AG04450 (cell line): ENCODE results near the gene RCAN1. TPM values are rescaled to one million over a fixed set of nuclear protein-coding genes. Genes with fewer than 3 reads are reported as not detected.

Experiments
- CTCF ChIA-PET: fragments of 300-600, 350-600 bp; formaldehyde crosslinking; extraction: SDS; loops from one replicate; lab custom pipeline; 2022; ENCODE audit warnings: antibody characterized with exemption, inconsistent platforms; lab: Charles Lee
- POLR2A ChIA-PET: fragments of 350-600 bp; formaldehyde crosslinking; extraction: SDS; loops from one replicate; lab custom pipeline; 2021; ENCODE audit warnings: antibody characterized with exemption, inconsistent platforms; lab: Yijun Ruan, JAX
- DNase-seq: peaks from one replicate; pipeline ENCODE4 v3.0.0-alpha.2; 2011; ENCODE audit warnings: low read depth, low spot score
- H3K27ac ChIP-seq: one replicate; pipeline ENCODE4 v1.5.1; 2012; ENCODE audit warnings: low read depth, low read length, control low read depth
- H3K27me3 ChIP-seq: one replicate; pipeline ENCODE4 v1.6.0; 2012; ENCODE audit warnings: low read length; ENCODE audit not compliant: control insufficient read depth, insufficient read depth
- H3K4me3 ChIP-seq: 2 replicates; pipeline ENCODE4 v1.5.1; 2011; ENCODE audit warnings: mild to moderate bottlenecking, low read depth, low read length, control low read depth
- H3K9me3 ChIP-seq: 2 replicates; pipeline ENCODE4 v1.5.1; 2012; ENCODE audit warnings: low read length; ENCODE audit not compliant: control insufficient read depth, insufficient read depth
- polyA plus RNA-seq: library from polyadenylated mRNA; depleted of rRNA; stranded (reverse); fragments of >200 nt; gene quantifications from 2 replicates; pipeline ENCODE4 v1.2.3, GENCODE V29; 2011
- TF ChIP-seq, protein P1 (sequence below): IDR thresholded peaks from 2 replicates; pipeline ENCODE4 v1.5.1; 2011; ENCODE audit warnings: low read depth, low read length, control low read depth, inconsistent platforms

RCAN1 gene
- polyA plus RNA-seq, 1 experiment = 50.6 TPM

DNA sequence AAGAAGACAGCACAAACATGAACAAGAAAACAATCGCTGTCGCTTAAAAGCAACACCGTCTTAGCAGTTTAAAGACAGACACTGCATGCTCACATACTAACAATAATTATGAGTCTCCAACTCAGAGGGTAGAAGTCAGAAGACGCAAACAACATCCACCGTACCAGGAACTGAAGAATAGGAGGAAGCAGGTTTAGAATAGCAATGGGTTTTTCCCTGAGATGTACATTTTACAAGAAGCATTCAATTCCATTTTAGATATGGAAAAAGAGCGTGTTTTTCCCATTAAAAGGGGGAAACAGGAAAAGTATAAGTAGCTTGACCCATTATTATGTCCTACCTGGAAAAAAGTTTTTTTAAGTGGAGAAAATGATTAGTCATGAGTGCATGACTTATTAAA lies 68.4 kb downstream of the RCAN1 start:
- ChIA-PET POLR2A (interaction anchor here (0.7 kb wide), 1 partner anchor 29 kb away, joined by 5 read pairs; no protein-coding TSS in a partner anchor), CTCF (no interaction called here)
- no peaks in the 10 kb centered on the region for H3K9me3 ChIP-seq
- no peaks in the 10 kb centered on the region for H3K27me3 ChIP-seq
- DNase-seq = no peak
- no peak overlapping the region for H3K27ac ChIP-seq
- H3K4me3 ChIP-seq = no peak overlapping the region
- TF ChIP-seq, protein P1, sequence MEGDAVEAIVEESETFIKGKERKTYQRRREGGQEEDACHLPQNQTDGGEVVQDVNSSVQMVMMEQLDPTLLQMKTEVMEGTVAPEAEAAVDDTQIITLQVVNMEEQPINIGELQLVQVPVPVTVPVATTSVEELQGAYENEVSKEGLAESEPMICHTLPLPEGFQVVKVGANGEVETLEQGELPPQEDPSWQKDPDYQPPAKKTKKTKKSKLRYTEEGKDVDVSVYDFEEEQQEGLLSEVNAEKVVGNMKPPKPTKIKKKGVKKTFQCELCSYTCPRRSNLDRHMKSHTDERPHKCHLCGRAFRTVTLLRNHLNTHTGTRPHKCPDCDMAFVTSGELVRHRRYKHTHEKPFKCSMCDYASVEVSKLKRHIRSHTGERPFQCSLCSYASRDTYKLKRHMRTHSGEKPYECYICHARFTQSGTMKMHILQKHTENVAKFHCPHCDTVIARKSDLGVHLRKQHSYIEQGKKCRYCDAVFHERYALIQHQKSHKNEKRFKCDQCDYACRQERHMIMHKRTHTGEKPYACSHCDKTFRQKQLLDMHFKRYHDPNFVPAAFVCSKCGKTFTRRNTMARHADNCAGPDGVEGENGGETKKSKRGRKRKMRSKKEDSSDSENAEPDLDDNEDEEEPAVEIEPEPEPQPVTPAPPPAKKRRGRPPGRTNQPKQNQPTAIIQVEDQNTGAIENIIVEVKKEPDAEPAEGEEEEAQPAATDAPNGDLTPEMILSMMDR = no peak

DNA sequence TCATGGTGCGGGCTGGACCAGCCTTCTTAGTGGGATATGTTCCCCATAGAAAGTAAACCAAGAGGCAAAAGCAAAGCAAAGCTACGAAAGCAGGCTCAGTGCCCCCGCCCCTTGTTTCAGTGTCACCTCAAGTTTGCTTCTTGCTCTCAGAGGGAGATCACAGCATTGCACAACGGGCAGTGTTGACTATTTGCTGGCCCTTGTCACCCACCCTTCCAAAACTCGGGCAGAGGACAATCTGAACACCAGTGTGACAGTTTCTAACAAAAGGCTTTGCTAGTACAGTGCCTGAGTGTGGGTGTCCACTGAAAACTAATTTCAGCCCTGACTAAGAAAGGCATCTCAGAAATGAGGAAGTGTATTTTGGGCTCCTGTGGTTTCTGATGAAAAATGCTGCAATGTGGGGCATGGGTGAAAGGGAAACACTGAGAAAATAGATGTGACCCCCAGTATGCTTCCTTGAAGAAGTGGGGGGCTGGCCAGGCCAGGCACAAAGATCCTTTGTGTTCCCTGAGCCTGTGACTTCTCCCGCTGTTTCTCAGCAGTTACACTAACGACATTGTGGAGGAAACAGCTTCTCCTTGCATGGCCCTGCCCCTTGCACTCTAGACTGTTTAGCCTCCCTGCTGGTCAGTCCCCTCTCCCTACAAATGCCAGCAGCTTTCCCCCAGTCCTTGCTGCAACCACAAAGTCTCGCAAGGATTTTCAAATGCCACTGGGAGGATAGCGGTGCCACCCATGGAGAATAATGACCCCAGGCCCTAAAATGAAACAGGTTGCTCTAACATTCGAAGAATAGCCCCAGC lies 69.6 kb downstream of the RCAN1 start:
- Histone ChIP-seq H3K27me3 (no peaks in the 10 kb centered on the region), H3K9me3 (no peaks in the 10 kb centered on the region), H3K27ac (peak overlapping the region; percentile 97), H3K4me3 (peak overlapping the region; percentile 25; the same call in 1 of the 2 replicates)
- no peak for DNase-seq
- TF ChIP-seq, protein P1 = peak; percentile 16; the same call in 1 of the 2 replicates
- ChIA-PET POLR2A (interaction anchor here (3.4 kb wide), 1 partner anchor 19 kb away, joined by 19 read pairs; no protein-coding TSS in a partner anchor), CTCF (no interaction called here)

DNA sequence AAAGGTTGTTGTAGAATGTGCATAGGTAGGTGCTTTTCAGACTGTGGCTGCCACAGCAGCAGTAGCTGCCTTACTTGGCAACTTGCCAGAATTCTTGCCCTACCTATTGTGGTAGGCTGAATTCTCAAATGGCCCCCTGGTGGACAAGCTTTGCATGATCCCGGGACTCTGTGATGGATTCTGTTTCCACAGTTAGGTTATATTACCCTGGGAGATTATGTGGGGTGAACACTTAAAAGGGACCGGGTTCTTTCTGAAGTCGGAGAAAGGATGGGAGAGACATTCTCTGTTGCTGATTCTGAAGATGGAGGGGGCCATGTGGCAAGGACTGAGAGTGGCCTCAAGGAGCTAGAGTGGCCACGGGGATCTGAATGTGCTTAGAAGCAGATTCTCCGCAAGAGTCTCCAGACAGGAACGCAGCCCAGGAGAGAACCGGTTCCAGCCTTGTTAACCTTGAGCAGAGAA lies 70.8 kb downstream of the RCAN1 start:
- Histone ChIP-seq H3K27me3 (no peaks in the 10 kb centered on the region), H3K4me3 (no peak overlapping the region), H3K9me3 (no peaks in the 10 kb centered on the region), H3K27ac (no peak overlapping the region)
- TF ChIP-seq, protein P1 = peak; percentile 58
- POLR2A ChIA-PET = interaction anchor here (3.4 kb wide), 1 partner anchor 18 kb away, joined by 19 read pairs; no protein-coding TSS in a partner anchor
- DNase-seq = no peak
- CTCF ChIA-PET = interaction anchor here (0.5 to 1.6 kb wide), 5 partner anchors 10 to 539 kb away, joined by 3 to 5 read pairs (median 4); no protein-coding TSS in a partner anchor

DNA sequence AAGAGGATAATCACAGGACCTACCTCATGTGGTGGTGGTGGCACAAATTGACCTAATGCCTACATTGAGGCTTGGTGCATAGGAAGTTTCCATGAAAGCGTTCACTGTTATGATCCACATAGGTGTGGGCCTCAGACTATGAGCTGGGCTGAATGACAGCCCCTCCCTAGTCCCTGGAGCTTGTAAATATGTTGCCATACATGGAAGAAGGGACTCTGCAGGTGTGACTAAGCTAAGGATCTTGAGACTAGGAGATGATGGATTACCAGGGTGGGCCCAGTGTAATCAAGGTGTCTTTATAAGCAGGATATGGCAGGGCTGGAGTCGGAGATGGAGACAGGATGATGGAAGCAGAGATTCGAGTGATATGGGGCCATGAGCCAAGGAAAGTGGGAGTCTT lies 71.9 kb downstream of the RCAN1 start:
- TF ChIP-seq, protein P1 = no peak
- POLR2A ChIA-PET = interaction anchor here (3.4 kb wide), 1 partner anchor 17 kb away, joined by 19 read pairs; no protein-coding TSS in a partner anchor
- no peak overlapping the region for H3K4me3 ChIP-seq
- DNase-seq = no peak
- H3K9me3 ChIP-seq = no peaks in the 10 kb centered on the region
- CTCF ChIA-PET = interaction anchor here (1.6 kb wide), 1 partner anchor 9 kb away, joined by 4 read pairs; no protein-coding TSS in a partner anchor
- H3K27ac ChIP-seq = no peak overlapping the region
- no peaks in the 10 kb centered on the region for H3K27me3 ChIP-seq

DNA sequence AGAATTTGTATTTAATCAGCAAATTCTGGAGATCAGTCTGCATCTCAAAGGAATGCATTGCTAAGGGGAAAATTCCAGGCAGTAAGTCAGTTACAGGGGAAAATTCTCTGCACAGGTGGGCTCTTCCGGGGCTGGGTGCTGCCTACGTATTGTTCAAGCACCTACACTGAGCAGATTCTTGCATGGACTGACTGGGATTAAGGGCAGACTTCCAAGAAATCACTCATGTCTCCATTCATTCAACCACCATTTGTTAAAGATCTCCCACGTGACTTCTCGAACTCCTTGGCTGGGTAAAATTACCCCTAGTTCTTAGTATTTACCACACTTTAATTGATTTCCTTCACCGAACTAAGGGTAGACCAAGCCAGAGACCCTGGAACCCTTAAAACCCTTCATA lies 74.7 kb downstream of the RCAN1 start:
- ChIA-PET CTCF (no interaction called here), POLR2A (no interaction called here)
- no peak overlapping the region for H3K4me3 ChIP-seq
- TF ChIP-seq, protein P1 = no peak
- no peak overlapping the region for H3K27ac ChIP-seq
- H3K9me3 ChIP-seq = no peaks in the 10 kb centered on the region
- no peak for DNase-seq
- H3K27me3 ChIP-seq = no peaks in the 10 kb centered on the region
